B cell (primary cell): ENCODE data around the gene NTN3. TPM values are rescaled to one million over a fixed set of nuclear protein-coding genes. Genes with fewer than 3 reads are reported as not detected.

ENCODE experiments used
- ATAC-seq: fragments of 200-7000 bp; cut with Tn5 transposase; one replicate; pipeline ENCODE4 v1.10.0; 2021; ENCODE audit warnings: low read depth, mild to moderate bottlenecking, moderate number of reproducible peaks, moderate library complexity
- CTCF ChIA-PET: fragments of 350-600 bp; sonication (Branson Sonifier 250); formaldehyde crosslinking; loops from one replicate; lab custom pipeline; 2021; ENCODE audit warnings: antibody characterized with exemption, inconsistent platforms; lab: Charles Lee
- POLR2A ChIA-PET: fragments of 350-600 bp; sonication (Branson Sonifier 250); formaldehyde crosslinking; loops from one replicate; lab custom pipeline; 2021; ENCODE audit warnings: antibody characterized with exemption; lab: Charles Lee
- DNase-seq: peaks from one replicate; pipeline ENCODE4 v3.0.0; 2013
- H2AFZ ChIP-seq: 2 replicates; pipeline ENCODE4 v1.6.1; 2012; ENCODE audit warnings: mild to moderate bottlenecking, low read depth, low read length; ENCODE audit not compliant: insufficient read depth, poor library complexity, severe bottlenecking
- H3K27ac ChIP-seq, 2 donors: 1 replicate in 1 of 2; 2 replicates in 1 of 2; pipeline ENCODE4 v1.5.1; 2012 to 2013; ENCODE audit warnings: low read length in 2 of 2, mild to moderate bottlenecking in 2 of 2, moderate library complexity in 1 of 2
- H3K27me3 ChIP-seq, 4 experiments: fragments of 200-600 bp in 1 of 4; sonication (generic) in 1 of 4; replicated peaks in 1 of 4; 1 replicate in 2 of 4; 2 replicates in 2 of 4; pipeline versions ENCODE4 v1.6.1 to v1.7.0; 2013 to 2016; ENCODE audit warnings: low read length in 3 of 4, mild to moderate bottlenecking in 2 of 4, mixed read lengths in 1 of 4, moderate library complexity in 1 of 4; ENCODE audit not compliant: insufficient read depth in 4 of 4, control insufficient read depth in 3 of 4; ENCODE audit errors: control extremely low read depth in 1 of 4
- H3K36me3 ChIP-seq, 2 experiments: replicated peaks in 1 of 2; 1 replicate in 1 of 2; 2 replicates in 1 of 2; pipeline versions ENCODE4 v1.6.1 to v1.7.1; 2013; ENCODE audit warnings: low read length in 1 of 2; ENCODE audit not compliant: insufficient read depth in 2 of 2, control insufficient read depth in 1 of 2; ENCODE audit errors: control extremely low read depth in 1 of 2, extremely low read depth in 1 of 2
- H3K4me1 ChIP-seq, 2 donors: fragments of 200-600 bp in 1 of 2; sonication (generic) in 1 of 2; 1 replicate in 1 of 2; 2 replicates in 1 of 2; pipeline versions ENCODE4 v1.5.1 to v1.6.1; 2013 to 2017; ENCODE audit warnings: low read length in 2 of 2; ENCODE audit not compliant: control insufficient read depth in 2 of 2, insufficient read depth in 2 of 2
- H3K4me2 ChIP-seq: replicated peaks from 2 replicates; pipeline ENCODE3; 2012; ENCODE audit warnings: mild to moderate bottlenecking, low read depth, low read length; ENCODE audit not compliant: poor library complexity, severe bottlenecking
- H3K4me3 ChIP-seq, 5 experiments: fragments of 200-600 bp in 1 of 5; sonication (generic) in 1 of 5; 1 replicate in 3 of 5; 2 replicates in 2 of 5; pipeline versions ENCODE4 v1.5.1 to v1.7.0; 2011 to 2016; ENCODE audit warnings: low read length in 4 of 5, mild to moderate bottlenecking in 4 of 5, low read depth in 2 of 5, control low read depth in 1 of 5, moderate library complexity in 1 of 5; ENCODE audit not compliant: insufficient read depth in 1 of 5; ENCODE audit errors: control extremely low read depth in 1 of 5, extremely low read depth in 1 of 5
- H3K79me2 ChIP-seq: fragments of 200-600 bp; sonication (generic); one replicate; pipeline ENCODE4 v1.6.0; 2016; ENCODE audit warnings: low read length; ENCODE audit not compliant: control insufficient read depth, insufficient read depth
- H3K9ac ChIP-seq: fragments of 200-600 bp; sonication (generic); 2 replicates; pipeline ENCODE4 v1.6.1; 2017; ENCODE audit warnings: mild to moderate bottlenecking, low read length, moderate library complexity
- H3K9me3 ChIP-seq, 3 donors: one replicate each; pipeline versions ENCODE4 v1.6.1 to v1.7.1; 2013; ENCODE audit warnings: low read length in 2 of 3; ENCODE audit not compliant: control insufficient read depth in 2 of 3, insufficient read depth in 1 of 3; ENCODE audit errors: control extremely low read depth in 1 of 3
- H4K20me1 ChIP-seq: 2 replicates; pipeline ENCODE4 v1.6.0; 2012; ENCODE audit warnings: mild to moderate bottlenecking, low read length; ENCODE audit not compliant: insufficient read depth, control insufficient read depth, poor library complexity, severe bottlenecking
- H3K27ac Mint-ChIP-seq: one replicate; pipeline ENCODE4 v1.8.0; 2021; ENCODE audit warnings: mixed read lengths
- H3K27me3 Mint-ChIP-seq: one replicate; pipeline ENCODE4 v1.8.0; 2021; ENCODE audit warnings: mixed read lengths
- H3K4me1 Mint-ChIP-seq: one replicate; pipeline ENCODE4 v1.8.0; 2021; ENCODE audit warnings: mixed read lengths
- H3K4me3 Mint-ChIP-seq: one replicate; pipeline ENCODE4 v1.8.0; 2021; ENCODE audit warnings: mixed read lengths
- H3K9me3 Mint-ChIP-seq: one replicate; pipeline ENCODE4 v1.8.0; 2022; ENCODE audit warnings: mixed read lengths; ENCODE audit not compliant: insufficient read depth
- CTCF ChIP-seq: fragments of 200-600 bp; IDR thresholded peaks from one replicate; pipeline ENCODE4 v1.8.0; 2022; ENCODE audit warnings: antibody characterized with exemption, mild to moderate bottlenecking
- EZH2 ChIP-seq: IDR thresholded peaks from 2 replicates; pipeline ENCODE4 v1.6.1; 2012; ENCODE audit warnings: borderline replicate concordance, low read depth, mild to moderate bottlenecking, moderate library complexity, low read length; ENCODE audit not compliant: insufficient read depth, poor library complexity, severe bottlenecking
- WGBS: methylation state at CpG from one replicate; pipeline ENCODE4 v1.1.5; 2013; ENCODE audit warnings: missing lambda C conversion rate; ENCODE audit not compliant: insufficient coverage; 5-methylcytosine and 5-hydroxymethylcytosine counted together
- intact Hi-C: fragments of 100-400 bp; cut with micrococcal nuclease; formaldehyde crosslinking; loops from one replicate; pipeline ENCODE4 v1.10.0; 2022
- polyA plus RNA-seq: library from polyadenylated mRNA; depleted of rRNA; stranded (reverse); fragments of >200 nt; gene quantifications from 2 replicates; pipeline ENCODE4 v1.2.3, GENCODE V29; 2012
- total RNA-seq, 2 donors: library from RNA; stranded (reverse); fragments of 120-200 nt in 1 of 2; gene quantifications; 1 replicate in 1 of 2; 2 replicates in 1 of 2; pipeline versions ENCODE4 v1.2.3 to v1.2.4, GENCODE V29; 2013 to 2022

NTN3 gene
- total and polyA plus RNA-seq, 2 donors (not counting 1 experiment from before 2014, with no cell fraction given): not detected

GRCh38 chr16:2480948-2481347 is 9.9 kb downstream of the NTN3 start:
- CTCF ChIA-PET: no interaction called here
- Histone ChIP-seq H3K4me2 (no peak overlapping the region), H3K79me2 (peaks cover 80% of the 10 kb centered on the region), H3K4me1 (peaks cover 4 to 8% of the 10 kb centered on the region in 2 donors), H3K9ac (no peak overlapping the region), H2AFZ (no peak overlapping the region), H3K4me3 (no peak overlapping the region), H3K27ac (no peak overlapping the region), H3K27me3 (no peaks in the 10 kb centered on the region), H3K36me3 (no peaks in the 10 kb centered on the region), H3K9me3 (no peaks in the 10 kb centered on the region), H4K20me1 (peaks cover 17% of the 10 kb centered on the region)
- no peak for DNase-seq
- 97% methylated on average over 12 of the region's 12 CpGs for WGBS
- TF ChIP-seq CTCF (no peak), EZH2 (no peak)
- H3K4me3 Mint-ChIP-seq: no peak overlapping the region
- peaks cover 8% of the 10 kb centered on the region for H3K4me1 Mint-ChIP-seq
- intact Hi-C loops: no loop called here
- H3K27me3 Mint-ChIP-seq: no peaks in the 10 kb centered on the region
- ATAC-seq: no peak
- POLR2A ChIA-PET: interaction anchor here (0.6 kb wide), 1 partner anchor 776 kb away, joined by 5 read pairs; no protein-coding TSS in a partner anchor
- no peak overlapping the region for H3K27ac Mint-ChIP-seq
- no peaks in the 10 kb centered on the region for H3K9me3 Mint-ChIP-seq

GRCh38 chr16:2481676-2482075 is 10.6 kb downstream of the NTN3 start:
- TF ChIP-seq CTCF: no peak
- no peak for TF ChIP-seq EZH2
- CTCF ChIA-PET: no interaction called here
- DNase-seq: no peak

More at GRCh38 chr16:2481676-2482075, 10.6 kb downstream of the NTN3 start:
- Histone ChIP-seq H3K36me3 (no peaks in the 10 kb centered on the region), H3K9ac (no peak overlapping the region), H3K4me2 (no peak overlapping the region), H3K27ac (no peak overlapping the region), H3K4me1 (peaks cover 9 to 10% of the 10 kb centered on the region in 2 donors), H3K9me3 (no peaks in the 10 kb centered on the region), H3K4me3 (no peak overlapping the region), H2AFZ (no peak overlapping the region), H3K79me2 (peaks cover 80% of the 10 kb centered on the region), H4K20me1 (peaks cover 17% of the 10 kb centered on the region), H3K27me3 (no peaks in the 10 kb centered on the region)
- Mint-ChIP-seq H3K27ac (no peak overlapping the region), H3K4me3 (no peak overlapping the region), H3K9me3 (no peaks in the 10 kb centered on the region), H3K27me3 (no peaks in the 10 kb centered on the region), H3K4me1 (peaks cover 9% of the 10 kb centered on the region)
- ATAC-seq: no peak
- 98% methylated on average over 7 of the region's 7 CpGs for WGBS
- POLR2A ChIA-PET: interaction anchor here (0.6 kb wide), 1 partner anchor 263 kb away, joined by 4 read pairs; no protein-coding TSS in a partner anchor
- intact Hi-C loops: no loop called here
